Erythroblast (primary cell): ENCODE data around the gene NEU3.

Experiments
- GATA1 ChIP-seq: IDR thresholded peaks from 2 replicates; pipeline ENCODE4 v1.6.1; 2011; ENCODE audit warnings: low read depth, mild to moderate bottlenecking, control low read depth, low read length, moderate library complexity
- POLR2A ChIP-seq: IDR thresholded peaks from 2 replicates; pipeline ENCODE4 v1.6.1; 2011; ENCODE audit warnings: mild to moderate bottlenecking, low read length

DNA sequence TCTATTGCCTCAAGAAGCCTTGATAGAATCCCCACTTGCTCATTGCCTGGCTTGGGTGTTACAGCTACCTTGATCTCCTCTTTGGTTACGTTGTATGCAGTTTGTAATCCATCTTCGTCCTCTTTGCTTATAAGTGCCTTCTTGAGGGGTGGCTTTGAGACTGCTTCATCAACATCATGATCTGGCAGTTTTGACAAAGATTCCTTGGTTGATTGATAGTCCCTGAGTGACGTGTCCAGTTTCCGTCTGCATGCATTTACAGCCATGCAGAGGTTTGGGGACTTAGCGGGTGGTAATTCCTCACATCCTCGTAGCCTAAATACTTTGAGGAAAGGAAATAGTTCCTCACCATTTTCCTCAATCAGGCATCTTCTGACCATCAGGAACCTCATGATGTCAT, 23.1 kb downstream of the NEU3 start:
- TF ChIP-seq POLR2A: no peak
- no peak for TF ChIP-seq GATA1
